HuH-7 (cell line): Measurements from ENCODE around the gene TBC1D22A.

ENCODE experiments used
- DNase-seq: peaks from one replicate; pipeline ENCODE4 v3.0.0; 2011; ENCODE audit warnings: low spot score

The TBC1D22A gene

GRCh38 chr22:46887978-46888377 lies 125.5 kb downstream of the TBC1D22A start:
- DNase-seq = no peak

- no peak for DNase-seq
Observed at GRCh38 chr22:46890819-46891218, 128.4 kb downstream of the TBC1D22A start.

GRCh38 chr22:46891382-46891951 lies 129.0 kb downstream of the TBC1D22A start:
- DNase-seq = no peak

GRCh38 chr22:46892866-46893265 lies 130.4 kb downstream of the TBC1D22A start:
- DNase-seq = no peak

- no peak for DNase-seq
Observed at GRCh38 chr22:46893281-46894020, 131.0 kb downstream of the TBC1D22A start.

GRCh38 chr22:46894081-46894671 lies 131.7 kb downstream of the TBC1D22A start:
- DNase-seq = no peak

GRCh38 chr22:46894851-46895640 lies 132.6 kb downstream of the TBC1D22A start:
- no peak for DNase-seq

GRCh38 chr22:46895753-46896152 lies 133.3 kb downstream of the TBC1D22A start:
- DNase-seq = no peak

- DNase-seq = no peak
Observed at GRCh38 chr22:46896166-46896565, 133.7 kb downstream of the TBC1D22A start.

- no peak for DNase-seq
Observed at GRCh38 chr22:46896568-46897245, 134.3 kb downstream of the TBC1D22A start.

- no peak for DNase-seq
Observed at GRCh38 chr22:46897246-46897623, 134.8 kb downstream of the TBC1D22A start.

GRCh38 chr22:46900549-46900948 lies 138.1 kb downstream of the TBC1D22A start:
- DNase-seq = no peak

GRCh38 chr22:46902436-46902835 lies 140.0 kb downstream of the TBC1D22A start:
- no peak for DNase-seq

GRCh38 chr22:46902998-46903916 lies 140.8 kb downstream of the TBC1D22A start:
- DNase-seq = no peak

GRCh38 chr22:46905415-46905814 lies 143.0 kb downstream of the TBC1D22A start:
- DNase-seq = no peak

- DNase-seq = no peak
Observed at GRCh38 chr22:46905834-46906233, 143.4 kb downstream of the TBC1D22A start.

GRCh38 chr22:46906326-46907045 lies 144.0 kb downstream of the TBC1D22A start:
- no peak for DNase-seq

GRCh38 chr22:46907241-46908215 lies 145.1 kb downstream of the TBC1D22A start:
- DNase-seq = no peak

GRCh38 chr22:46908641-46909107 lies 146.2 kb downstream of the TBC1D22A start:
- DNase-seq = no peak
